ENCODE results near the gene TRPM7.
"Not testable (repeated sequence)": the region's sequence is repeated elsewhere in the genome, so short reads cannot be mapped to it uniquely, and the experiment has no call there.

The TRPM7 gene

GRCh38 chr15:50710585-50710984, 24.0 kb upstream of the TRPM7 start:
- DNase-seq (ENCODE audit: low read depth), result no peak
- no peak for TF ChIP-seq CTCF (IDR thresholded peaks at IDR 0.05; ENCODE audit: low read depth, low read length, missing control alignments)
- in situ Hi-C loops (cut with HindIII; ENCODE audit: low sequenced_read_pairs), result no loop called here
- H3K4me3 ChIP-seq (ENCODE audit: low read depth, low read length), result no peak overlapping the region

GRCh38 chr15:50707878-50708427, 21.4 kb upstream of the TRPM7 start:
- no peak for DNase-seq (ENCODE audit: low read depth)
- TF ChIP-seq CTCF (IDR thresholded peaks at IDR 0.05; ENCODE audit: low read depth, low read length, missing control alignments), result no peak
- in situ Hi-C loops (cut with HindIII; ENCODE audit: low sequenced_read_pairs), result no loop called here
- no peak overlapping the region for H3K4me3 ChIP-seq (ENCODE audit: low read depth, low read length)

GRCh38 chr15:50702762-50703334, 16.3 kb upstream of the TRPM7 start:
- no peak overlapping the region for H3K4me3 ChIP-seq (ENCODE audit: low read depth, low read length)

GRCh38 chr15:50698101-50698500, 11.5 kb upstream of the TRPM7 start:
- no peak overlapping the region for H3K4me3 ChIP-seq (ENCODE audit: low read depth, low read length)
- no peak for DNase-seq (ENCODE audit: low read depth)
- TF ChIP-seq CTCF (IDR thresholded peaks at IDR 0.05; ENCODE audit: low read depth, low read length, missing control alignments), result no peak
- in situ Hi-C loops (cut with HindIII; ENCODE audit: low sequenced_read_pairs), result no loop called here

More at GRCh38 chr15:50702762-50703334, 16.3 kb upstream of the TRPM7 start:
- in situ Hi-C loops (cut with HindIII; ENCODE audit: low sequenced_read_pairs), result no loop called here
- no peak for DNase-seq (ENCODE audit: low read depth)
- no peak for TF ChIP-seq CTCF (IDR thresholded peaks at IDR 0.05; ENCODE audit: low read depth, low read length, missing control alignments)

- no peak overlapping the region for H3K4me3 ChIP-seq (ENCODE audit: low read depth, low read length)
- in situ Hi-C loops (cut with HindIII; ENCODE audit: low sequenced_read_pairs), result no loop called here
- no peak for TF ChIP-seq CTCF (IDR thresholded peaks at IDR 0.05; ENCODE audit: low read depth, low read length, missing control alignments)
- DNase-seq (ENCODE audit: low read depth), result no peak
Measured at GRCh38 chr15:50697109-50697797, 10.7 kb upstream of the TRPM7 start.

- in situ Hi-C loops (cut with HindIII; ENCODE audit: low sequenced_read_pairs); DNase-seq (ENCODE audit: low read depth); H3K4me3 ChIP-seq (ENCODE audit: low read depth, low read length): not testable (repeated sequence)
Measured at GRCh38 chr15:50694634-50695165, 8.1 kb upstream of the TRPM7 start.
